Left lung (tissue), 10 donors: ENCODE data around the gene SUPT4H1. TPM values are rescaled to one million over a fixed set of nuclear protein-coding genes. Genes with fewer than 3 reads are reported as not detected.

ENCODE experiments used
- ATAC-seq: fragments of 200-7000 bp; cut with Tn5 transposase; one replicate; pipeline ENCODE4 v1.9.1; 2020; ENCODE audit warnings: moderate library complexity
- DNase-seq, 4 donors: peaks; one replicate each; pipeline ENCODE4 v3.0.0-alpha.2; 2013 to 2020
- H3K27ac ChIP-seq, 2 donors: fragments of 200-600 bp; sonication (generic) in 1 of 2; one replicate each; pipeline versions ENCODE4 v1.5.0 to v1.8.0; 2020 to 2021
- H3K27me3 ChIP-seq, 2 donors: fragments of 200-600 bp; sonication (generic) in 1 of 2; one replicate each; pipeline versions ENCODE4 v1.5.0 to v1.8.0; 2020 to 2021
- H3K36me3 ChIP-seq, 2 donors: fragments of 200-600 bp; sonication (generic) in 1 of 2; one replicate each; pipeline versions ENCODE4 v1.5.0 to v1.8.0; 2020 to 2021
- H3K4me1 ChIP-seq, 2 donors: fragments of 200-600 bp; one replicate each; pipeline ENCODE4 v1.8.0; 2021
- H3K4me3 ChIP-seq, 2 donors: fragments of 200-600 bp; sonication (generic) in 1 of 2; one replicate each; pipeline versions ENCODE4 v1.5.0 to v1.8.0; 2020 to 2021; ENCODE audit warnings: mild to moderate bottlenecking in 1 of 2
- H3K9me3 ChIP-seq, 2 donors: fragments of 200-600 bp; sonication (generic) in 1 of 2; one replicate each; pipeline versions ENCODE4 v1.5.0 to v1.8.0; 2020 to 2021
- CTCF ChIP-seq, 2 donors: fragments of 200-600 bp; sonication (generic) in 1 of 2; IDR thresholded peaks; one replicate each; pipeline versions ENCODE4 v1.5.0 to v1.8.0; 2021; ENCODE audit warnings: antibody characterized with exemption in 2 of 2
- intact Hi-C, 2 donors: fragments of 100-400 bp; cut with DNase I; formaldehyde crosslinking; loops; one replicate each; pipeline versions ENCODE4 v1.11.2 to v1.14.2; 2022
- polyA plus RNA-seq, 6 donors: library from polyadenylated mRNA; unstranded; fragments of 120-200 nt; gene quantifications; one replicate each; pipeline ENCODE4 v1.2.1, GENCODE V29; 2013; ENCODE audit not compliant: insufficient read length in 6 of 6
- total RNA-seq, 2 donors: library from RNA; stranded (reverse); fragmentation: NEBNext Ultra II Directional; extraction: Animal tissue kit (Norgen Biotek cat#: 25700); gene quantifications; one replicate each; pipeline ENCODE4 v1.2.1, GENCODE V29; 2021
- donor health status: DM: no; HTN: yes; CAD: no.
- donor health status: DM: no; HTN: no; CAD: no.

The SUPT4H1 gene
- total and polyA plus RNA-seq, 8 donors = 68.4 to 139 (median 124) TPM

GRCh38 chr17:58367461-58367860, 15.5 kb upstream of the SUPT4H1 start:
- Histone ChIP-seq H3K9me3 (no peaks in the 10 kb centered on the region), H3K36me3 (no peaks in the 10 kb centered on the region), H3K27ac (no peak overlapping the region), H3K4me1 (no peaks in the 10 kb centered on the region), H3K4me3 (no peak overlapping the region), H3K27me3 (no peaks in the 10 kb centered on the region)
- DNase-seq (no peak), ATAC-seq (no peak)
- intact Hi-C loops = no loop called here
- no peak for TF ChIP-seq CTCF (IDR thresholded peaks at IDR 0.05)

- ATAC-seq (no peak), DNase-seq (no peak)
- no peak for TF ChIP-seq CTCF (IDR thresholded peaks at IDR 0.05)
- H3K27me3 ChIP-seq = no peaks in the 10 kb centered on the region
- intact Hi-C loops = no loop called here
- no peaks in the 10 kb centered on the region for H3K4me1 ChIP-seq
- no peak overlapping the region for H3K4me3 ChIP-seq
- H3K27ac ChIP-seq = no peak overlapping the region
- no peaks in the 10 kb centered on the region for H3K36me3 ChIP-seq
- no peaks in the 10 kb centered on the region for H3K9me3 ChIP-seq
Measured at GRCh38 chr17:58365980-58366595, 14.1 kb upstream of the SUPT4H1 start.

- H3K4me1 ChIP-seq = no peaks in the 10 kb centered on the region
- H3K36me3 ChIP-seq = no peaks in the 10 kb centered on the region
- no peak overlapping the region for H3K27ac ChIP-seq
- ATAC-seq (no peak), DNase-seq (no peak)
- no peaks in the 10 kb centered on the region for H3K27me3 ChIP-seq
- no peaks in the 10 kb centered on the region for H3K9me3 ChIP-seq
- H3K4me3 ChIP-seq = no peak overlapping the region
- intact Hi-C loops = no loop called here
- TF ChIP-seq CTCF (IDR thresholded peaks at IDR 0.05) = no peak
Measured at GRCh38 chr17:58365185-58365979, 13.4 kb upstream of the SUPT4H1 start.

GRCh38 chr17:58364270-58364942, 12.4 kb upstream of the SUPT4H1 start:
- Histone ChIP-seq H3K4me3 (no peak overlapping the region), H3K9me3 (no peaks in the 10 kb centered on the region), H3K36me3 (no peaks in the 10 kb centered on the region), H3K4me1 (no peaks in the 10 kb centered on the region), H3K27ac (no peak overlapping the region), H3K27me3 (no peaks in the 10 kb centered on the region)
- no peak for TF ChIP-seq CTCF (IDR thresholded peaks at IDR 0.05)
- no peak for ATAC-seq
- no peak for DNase-seq
- intact Hi-C loops = no loop called here
